ENCODE results near the gene ADGRV1.

GRCh38 chr5:91079037-91079436 lies 520.4 kb downstream of the ADGRV1 start:
- TF ChIP-seq CTCF (IDR thresholded peaks at IDR 0.05) (peak in 1 of 6 experiments; percentile 8), POLR2A (IDR thresholded peaks at IDR 0.05) (no peak)

All from thyroid gland (tissue), 4 donors.